GM18870 (cell line): Measurements from ENCODE around the gene AQP4.

Experiments used
- ATAC-seq: cut with Tn5 transposase; IDR thresholded peaks from one replicate; pipeline ENCODE4 v1.9.1; 2021; ENCODE audit warnings: moderate library complexity; ENCODE audit not compliant: unreplicated experiment

AQP4 gene

GRCh38 chr18:26840965-26841364, 24.5 kb downstream of the AQP4 start:
- no peak for ATAC-seq

- ATAC-seq = no peak
These were observed 25.9 kb downstream of the AQP4 start for GRCh38 chr18:26839609-26840008.

- no peak for ATAC-seq
These were observed 33.2 kb downstream of the AQP4 start for GRCh38 chr18:26832302-26832701.

GRCh38 chr18:26827581-26827980, 37.9 kb downstream of the AQP4 start:
- ATAC-seq = no peak

- no peak for ATAC-seq
These were observed 38.8 kb downstream of the AQP4 start for GRCh38 chr18:26826656-26827235.

DNA sequence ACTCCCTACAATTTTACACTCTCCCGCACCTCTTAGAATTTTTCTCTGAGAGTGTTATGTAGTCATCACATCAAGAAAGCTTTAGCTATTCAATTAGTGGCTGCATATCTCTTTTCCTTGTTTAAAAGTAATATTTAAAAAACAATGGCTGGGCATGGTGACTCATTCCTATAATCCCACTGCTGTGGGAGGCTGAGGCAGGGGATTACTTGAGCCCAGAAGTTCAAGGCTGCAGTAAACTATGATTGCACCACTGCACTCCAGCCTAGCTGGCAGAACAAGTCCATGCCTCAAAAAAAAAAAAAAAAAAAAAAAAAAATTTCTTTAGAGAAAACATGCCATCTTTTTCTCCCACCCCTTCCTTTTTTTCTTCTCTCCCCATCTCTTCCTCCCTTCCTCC, 44.3 kb downstream of the AQP4 start:
- ATAC-seq = no peak

- no peak for ATAC-seq
These were observed 46.5 kb downstream of the AQP4 start for GRCh38 chr18:26819046-26819445.

GRCh38 chr18:26818461-26818860, 47.0 kb downstream of the AQP4 start:
- no peak for ATAC-seq

- peak; percentile 50 for ATAC-seq
These were observed 52.5 kb downstream of the AQP4 start for GRCh38 chr18:26813043-26813442.

DNA sequence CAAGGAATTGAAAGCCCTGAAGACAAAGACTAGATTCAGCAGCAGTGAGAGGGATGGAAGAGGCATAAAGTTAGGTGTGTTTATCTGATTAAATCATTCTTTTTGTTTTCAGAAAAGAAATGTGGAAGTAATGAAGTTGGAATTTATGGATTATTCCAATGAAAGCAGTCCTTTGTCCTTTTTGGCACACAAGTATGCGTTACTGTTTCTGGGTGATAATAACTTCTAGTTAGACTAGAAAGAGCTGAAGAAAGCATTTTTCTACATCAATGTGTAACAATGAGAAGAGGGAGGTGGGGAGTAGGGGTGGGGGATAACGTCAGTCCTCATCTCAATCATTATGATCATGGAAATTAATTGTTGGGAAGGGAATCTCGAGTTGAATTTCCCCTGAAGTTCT, 53.0 kb downstream of the AQP4 start:
- ATAC-seq = no peak

- ATAC-seq = no peak
These were observed 56.2 kb downstream of the AQP4 start for GRCh38 chr18:26809346-26809745.

DNA sequence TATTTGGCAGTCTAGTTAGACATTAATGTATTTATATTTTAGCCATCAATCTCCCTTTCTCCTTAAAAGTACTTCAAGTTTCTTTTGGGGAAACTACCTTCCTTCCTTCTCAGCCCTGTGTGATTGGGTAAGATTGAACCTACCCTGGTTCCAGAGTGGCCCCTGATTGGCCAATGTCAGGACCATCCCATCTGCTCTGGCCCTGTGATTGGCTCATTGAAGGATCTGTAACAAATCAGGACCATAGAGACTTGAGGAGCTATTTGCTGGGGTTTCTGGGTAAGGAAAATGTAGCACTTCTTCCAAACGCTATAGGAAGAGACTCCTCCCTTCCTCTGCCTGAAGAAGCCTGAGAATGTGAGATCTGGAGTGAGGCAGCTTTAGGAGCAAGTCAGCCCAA, 59.3 kb downstream of the AQP4 start:
- ATAC-seq = no peak

GRCh38 chr18:26804519-26804918, 61.0 kb downstream of the AQP4 start:
- no peak for ATAC-seq

GRCh38 chr18:26803643-26804042, 61.9 kb downstream of the AQP4 start:
- no peak for ATAC-seq

GRCh38 chr18:26802330-26803200, 62.9 kb downstream of the AQP4 start:
- ATAC-seq = no peak
